Lung (tissue), 12 donors: ENCODE data around the gene MARCHF3. TPM values are rescaled to one million over a fixed set of nuclear protein-coding genes. Genes with fewer than 3 reads are reported as not detected.
"Not testable (repeated sequence)": the region's sequence is repeated elsewhere in the genome, so short reads cannot be mapped to it uniquely, and the experiment has no call there.

Experiments
- ATAC-seq: fragments of 200-7000 bp; cut with Tn5 transposase; one replicate; pipeline ENCODE4 v1.9.1; 2020; ENCODE audit warnings: moderate number of reproducible peaks; ENCODE audit not compliant: insufficient read depth, low FRiP score
- DNase-seq, 3 donors: peaks; one replicate each; pipeline ENCODE4 v3.0.0-alpha.2; 2013 to 2017
- H3K27ac ChIP-seq, 2 donors: one replicate each; pipeline ENCODE4 v1.5.1; 2013; ENCODE audit warnings: mild to moderate bottlenecking in 2 of 2, moderate library complexity in 2 of 2, control low read depth in 1 of 2, inconsistent platforms in 1 of 2, low read depth in 1 of 2, low read length in 1 of 2
- H3K27me3 ChIP-seq, 3 donors: one replicate each; pipeline ENCODE4 v1.5.1; 2013; ENCODE audit warnings: low read length in 2 of 3; ENCODE audit not compliant: control insufficient read depth in 3 of 3, insufficient read depth in 3 of 3
- H3K36me3 ChIP-seq, 4 donors: one replicate each; pipeline ENCODE4 v1.5.1; 2013; ENCODE audit warnings: low read length in 4 of 4, mild to moderate bottlenecking in 1 of 4, moderate library complexity in 1 of 4; ENCODE audit not compliant: control insufficient read depth in 4 of 4, insufficient read depth in 4 of 4
- H3K4me1 ChIP-seq, 5 donors: one replicate each; pipeline ENCODE4 v1.5.1; 2013; ENCODE audit warnings: low read length in 5 of 5, mild to moderate bottlenecking in 2 of 5, moderate library complexity in 1 of 5; ENCODE audit not compliant: control insufficient read depth in 5 of 5, insufficient read depth in 5 of 5
- H3K4me3 ChIP-seq: one replicate; pipeline ENCODE4 v1.5.1; 2013; ENCODE audit warnings: mild to moderate bottlenecking, control low read depth, moderate library complexity
- H3K9ac ChIP-seq, 2 donors: one replicate each; pipeline ENCODE4 v1.5.1; 2013; ENCODE audit warnings: low read length in 2 of 2, control low read depth in 1 of 2; ENCODE audit not compliant: insufficient read depth in 1 of 2
- H3K9me3 ChIP-seq, 4 donors: one replicate each; pipeline ENCODE4 v1.5.1; 2013; ENCODE audit warnings: low read length in 3 of 4, mild to moderate bottlenecking in 1 of 4, moderate library complexity in 1 of 4; ENCODE audit not compliant: control insufficient read depth in 4 of 4, insufficient read depth in 3 of 4
- CTCF ChIP-seq: IDR thresholded peaks from 2 replicates; pipeline ENCODE4 v1.5.1; 2012; ENCODE audit warnings: mild to moderate bottlenecking; ENCODE audit errors: control extremely low read depth, extremely low read depth
- WGBS, 2 donors: extraction: QIAGEN DNeasy Blood & Tissue Kit; methylation state at CpG; one replicate each; pipeline ENCODE4 v1.1.7; 2013; 5-methylcytosine and 5-hydroxymethylcytosine counted together
- polyA plus RNA-seq, 2 donors: library from polyadenylated mRNA; stranded (reverse); fragments of 200-250 nt; gene quantifications; one replicate each; pipeline ENCODE4 v1.2.1, GENCODE V29; 2013
- total RNA-seq, 2 donors: library from RNA; depleted of rRNA in 1 of 2; stranded (reverse); fragments of >200 nt in 1 of 2; gene quantifications; one replicate each; pipeline ENCODE4 v1.2.1, GENCODE V29; 2014 to 2021
- donor health status: control.
- donor health status: control.
- donor health status: Bipolar disorder and iron deficiency.
- donor health status: healthy.
- donor health status: DM: yes; HTN: yes; CAD: no.

The MARCHF3 gene
- total and polyA plus RNA-seq, 4 donors, result 3.7 to 17.0 (median 13.1) TPM

GRCh38 chr5:126912616-126913200 is 117.7 kb downstream of the MARCHF3 start:
- TF ChIP-seq CTCF, result no peak
- ATAC-seq, result no peak

GRCh38 chr5:126911986-126912385 is 118.4 kb downstream of the MARCHF3 start:
- Histone ChIP-seq H3K27ac (no peak overlapping the region), H3K9ac (no peak overlapping the region), H3K4me3 (no peak overlapping the region), H3K9me3 (peaks cover 0 to 4% (median 0%) of the 10 kb centered on the region in 4 donors), H3K36me3 (peaks cover 0 to 9% (median 3%) of the 10 kb centered on the region in 4 donors), H3K27me3 (no peaks in the 10 kb centered on the region), H3K4me1 (peaks cover 0 to 7% (median 0%) of the 10 kb centered on the region in 5 donors)
- no peak for TF ChIP-seq CTCF
- no peak for DNase-seq
- WGBS, 2 donors, result 46 to 63% methylated on average over 3 of the region's 3 CpGs
- no peak for ATAC-seq

More at GRCh38 chr5:126912616-126913200, 117.7 kb downstream of the MARCHF3 start:
- Histone ChIP-seq H3K4me3 (no peak overlapping the region), H3K9me3 (peaks cover 0 to 4% (median 0%) of the 10 kb centered on the region in 4 donors), H3K27ac (no peak overlapping the region), H3K9ac (no peak overlapping the region), H3K36me3 (peaks cover 0 to 9% (median 4%) of the 10 kb centered on the region in 4 donors), H3K27me3 (no peaks in the 10 kb centered on the region), H3K4me1 (peaks cover 0 to 7% (median 0%) of the 10 kb centered on the region in 5 donors)
- WGBS, 2 donors, result 41 to 73% methylated on average over 6 of the region's 6 CpGs
- DNase-seq, result no peak

GRCh38 chr5:126909856-126910255 is 120.5 kb downstream of the MARCHF3 start:
- H3K27ac ChIP-seq, result no peak overlapping the region
- no peak overlapping the region for H3K4me3 ChIP-seq
- WGBS, 2 donors, result 83 to 98% methylated on average over 2 of the region's 2 CpGs
- peaks cover 0 to 3% (median 0%) of the 10 kb centered on the region in 4 donors for H3K9me3 ChIP-seq
- DNase-seq (no peak), ATAC-seq (no peak)
- H3K27me3 ChIP-seq, result no peaks in the 10 kb centered on the region
- H3K4me1 ChIP-seq, result peaks cover 0 to 7% (median 0%) of the 10 kb centered on the region in 5 donors
- TF ChIP-seq CTCF, result no peak
- peaks cover 0 to 9% (median 2%) of the 10 kb centered on the region in 4 donors for H3K36me3 ChIP-seq
- H3K9ac ChIP-seq, result no peak overlapping the region

GRCh38 chr5:126904407-126904806 is 126.0 kb downstream of the MARCHF3 start:
- H3K4me1 ChIP-seq, H3K27ac ChIP-seq, H3K4me3 ChIP-seq, H3K9ac ChIP-seq, ATAC-seq, DNase-seq, H3K9me3 ChIP-seq, H3K36me3 ChIP-seq, H3K27me3 ChIP-seq: not testable (repeated sequence)
- WGBS, 2 donors, result no CpG with 5 or more reads among the region's 1 CpG
